GM23248 (cell line): ENCODE results near the gene SLFN12. TPM values are rescaled to one million over a fixed set of nuclear protein-coding genes. Genes with fewer than 3 reads are reported as not detected.
"Not testable (repeated sequence)": the region's sequence is repeated elsewhere in the genome, so short reads cannot be mapped to it uniquely, and the experiment has no call there.

Experiments used
- DNase-seq: peaks from one replicate; pipeline ENCODE4 v3.0.0-alpha.2; 2015
- H2AFZ ChIP-seq: fragments of 200-600 bp; sonication (generic); 2 replicates; pipeline ENCODE4 v1.6.1; 2016; ENCODE audit warnings: antibody characterized with exemption
- H3F3A ChIP-seq: fragments of 200-600 bp; sonication (generic); 2 replicates; pipeline ENCODE4 v1.6.1; 2016; ENCODE audit warnings: mild to moderate bottlenecking, antibody characterized with exemption, mixed run types; ENCODE audit not compliant: insufficient read depth
- H3K27ac ChIP-seq: fragments of 200-600 bp; sonication (generic); 2 replicates; pipeline ENCODE4 v1.5.1; 2016; ENCODE audit warnings: mild to moderate bottlenecking
- H3K27me3 ChIP-seq: fragments of 200-600 bp; sonication (generic); replicated peaks from 2 replicates; pipeline ENCODE4 v1.6.1; 2016; ENCODE audit warnings: mild to moderate bottlenecking; ENCODE audit not compliant: insufficient read depth
- H3K36me3 ChIP-seq: fragments of 200-600 bp; sonication (generic); 2 replicates; pipeline ENCODE4 v1.6.1; 2016; ENCODE audit warnings: low read depth, mild to moderate bottlenecking
- H3K4me1 ChIP-seq: fragments of 200-600 bp; sonication (generic); 2 replicates; pipeline ENCODE4 v1.6.1; 2016; ENCODE audit warnings: mild to moderate bottlenecking; ENCODE audit not compliant: insufficient read depth
- H3K4me2 ChIP-seq: fragments of 200-600 bp; sonication (generic); one replicate; pipeline ENCODE4 v1.6.1; 2016; ENCODE audit warnings: mild to moderate bottlenecking; ENCODE audit not compliant: unreplicated experiment
- H3K4me3 ChIP-seq: fragments of 200-600 bp; sonication (generic); 2 replicates; pipeline ENCODE4 v1.5.1; 2016; ENCODE audit warnings: mild to moderate bottlenecking
- H3K79me2 ChIP-seq: fragments of 200-600 bp; sonication (generic); 2 replicates; pipeline ENCODE4 v1.6.1; 2016; ENCODE audit warnings: mild to moderate bottlenecking; ENCODE audit not compliant: insufficient read depth
- H3K9ac ChIP-seq: fragments of 200-600 bp; sonication (generic); 2 replicates; pipeline ENCODE4 v1.6.1; 2016; ENCODE audit warnings: mild to moderate bottlenecking
- H3K9me2 ChIP-seq: fragments of 200-600 bp; sonication (generic); 2 replicates; pipeline ENCODE4 v1.6.1; 2016; ENCODE audit warnings: mixed run types, mild to moderate bottlenecking, moderate library complexity; ENCODE audit not compliant: insufficient read depth
- H3K9me3 ChIP-seq: fragments of 200-600 bp; sonication (generic); one replicate; pipeline ENCODE4 v1.6.1; 2017; ENCODE audit warnings: low read depth
- H4K20me1 ChIP-seq: fragments of 200-600 bp; sonication (generic); 2 replicates; pipeline ENCODE4 v1.6.0; 2016; ENCODE audit not compliant: insufficient read depth
- EZH2 ChIP-seq: fragments of 200-600 bp; sonication (generic); IDR thresholded peaks from 2 replicates; pipeline ENCODE4 v1.6.1; 2018; ENCODE audit warnings: antibody characterized with exemption, mild to moderate bottlenecking; ENCODE audit not compliant: insufficient read depth, poor library complexity, severe bottlenecking
- EZH2phosphoT487 ChIP-seq: fragments of 200-600 bp; sonication (generic); IDR thresholded peaks from 2 replicates; pipeline ENCODE4 v1.6.1; 2018; ENCODE audit warnings: antibody characterized with exemption, moderate library complexity, mild to moderate bottlenecking, low read depth; ENCODE audit not compliant: insufficient read depth
- WGBS, 2 experiments: methylation state at CpG; one replicate each; pipeline ENCODE4 v1.1.6; 2015 to 2017; ENCODE audit warnings: low lambda C conversion rate in 2 of 2, low coverage in 1 of 2; ENCODE audit errors: missing lambda C conversion rate in 2 of 2; 5-methylcytosine and 5-hydroxymethylcytosine counted together
- in situ Hi-C: fragments of 300-500 bp; cut with MboI; formaldehyde crosslinking; loops from 2 replicates; pipeline ENCODE4 v1.15.0; 2020
- polyA plus RNA-seq: library from polyadenylated mRNA; unstranded; fragments of >200 nt; fragmentation: Nextera tagmentation; extraction: Ambion mirVana; gene quantifications from 2 replicates; pipeline ENCODE4 v1.2.1, GENCODE V29; 2016
- total RNA-seq: library from RNA; depleted of rRNA; stranded (reverse); fragments of >200 nt; shearing (Covaris generic); gene quantifications from 2 replicates; pipeline ENCODE4 v1.2.3, GENCODE V29; 2014

The SLFN12 gene
- total and polyA plus RNA-seq, 2 experiments from 2014 or later: 15.9 to 32.0 TPM

- in situ Hi-C loops: no loop called here
- Histone ChIP-seq H3K4me2 (no peak overlapping the region), H3K27ac (no peak overlapping the region), H3K9me2 (no peaks in the 10 kb centered on the region), H3K36me3 (no peaks in the 10 kb centered on the region), H2AFZ (no peak overlapping the region), H3K4me3 (no peak overlapping the region), H3K27me3 (peaks cover 6% of the 10 kb centered on the region), H4K20me1 (no peaks in the 10 kb centered on the region), H3F3A (no peaks in the 10 kb centered on the region), H3K9ac (no peak overlapping the region), H3K79me2 (no peaks in the 10 kb centered on the region), H3K9me3 (no peaks in the 10 kb centered on the region), H3K4me1 (no peaks in the 10 kb centered on the region)
- DNase-seq: no peak
- no peak for TF ChIP-seq EZH2phosphoT487
- WGBS, 2 experiments: 42 to 51% methylated on average over 4 of the region's 4 CpGs
Measured at GRCh38 chr17:35468475-35468874, 36.2 kb upstream of the SLFN12 start.

- no peak overlapping the region for H3K4me2 ChIP-seq
- no peak for TF ChIP-seq EZH2phosphoT487
- H3F3A ChIP-seq: no peaks in the 10 kb centered on the region
- no peak overlapping the region for H3K4me3 ChIP-seq
- in situ Hi-C loops: no loop called here
- no peaks in the 10 kb centered on the region for H4K20me1 ChIP-seq
- H3K9me2 ChIP-seq: no peaks in the 10 kb centered on the region
- no peak overlapping the region for H3K27ac ChIP-seq
- DNase-seq: no peak
- H3K9ac ChIP-seq: no peak overlapping the region
- H3K9me3 ChIP-seq: no peaks in the 10 kb centered on the region
- 56 to 58% methylated on average over 4 of the region's 4 CpGs for WGBS, 2 experiments
- no peaks in the 10 kb centered on the region for H3K79me2 ChIP-seq
- H3K27me3 ChIP-seq: peaks cover 13% of the 10 kb centered on the region
- no peak overlapping the region for H2AFZ ChIP-seq
- no peaks in the 10 kb centered on the region for H3K36me3 ChIP-seq
- no peaks in the 10 kb centered on the region for H3K4me1 ChIP-seq
Measured at GRCh38 chr17:35467824-35468223, 35.5 kb upstream of the SLFN12 start.

- H3K4me3 ChIP-seq: no peak overlapping the region
- H4K20me1 ChIP-seq: no peaks in the 10 kb centered on the region
- H3K9me2 ChIP-seq: no peaks in the 10 kb centered on the region
- no peak overlapping the region for H3K4me2 ChIP-seq
- H3K4me1 ChIP-seq: no peaks in the 10 kb centered on the region
- no peaks in the 10 kb centered on the region for H3K79me2 ChIP-seq
- TF ChIP-seq EZH2: no peak
- no peak for TF ChIP-seq EZH2phosphoT487
- no peaks in the 10 kb centered on the region for H3F3A ChIP-seq
- DNase-seq: no peak
- in situ Hi-C loops: no loop called here
- H3K27ac ChIP-seq: no peak overlapping the region
- H3K9ac ChIP-seq: no peak overlapping the region
- H3K27me3 ChIP-seq: peaks cover 67% of the 10 kb centered on the region
- H3K36me3 ChIP-seq: no peaks in the 10 kb centered on the region
- no peak overlapping the region for H2AFZ ChIP-seq
- H3K9me3 ChIP-seq: no peaks in the 10 kb centered on the region
- 16 to 24% methylated on average over 39 to 43 of the region's 44 CpGs for WGBS, 2 experiments
Measured at GRCh38 chr17:35460354-35460851, 28.1 kb upstream of the SLFN12 start.

- H3K9me3 ChIP-seq, H3K9ac ChIP-seq, H3K79me2 ChIP-seq, H2AFZ ChIP-seq, H3K36me3 ChIP-seq, H3F3A ChIP-seq, H3K4me1 ChIP-seq, DNase-seq, H3K4me3 ChIP-seq, in situ Hi-C loops, H4K20me1 ChIP-seq, H3K4me2 ChIP-seq, H3K9me2 ChIP-seq, H3K27ac ChIP-seq: not testable (repeated sequence)
- peaks cover 59% of the 10 kb centered on the region for H3K27me3 ChIP-seq
- 50% methylated on average over 5 of the region's 5 CpGs for WGBS, 2 experiments
Measured at GRCh38 chr17:35454035-35454434, 21.7 kb upstream of the SLFN12 start.

GRCh38 chr17:35453171-35453570, 20.9 kb upstream of the SLFN12 start:
- H3K9ac ChIP-seq: no peak overlapping the region
- no peak overlapping the region for H2AFZ ChIP-seq
- H3K4me2 ChIP-seq: no peak overlapping the region
- H3K79me2 ChIP-seq: no peaks in the 10 kb centered on the region
- H3K36me3 ChIP-seq: no peaks in the 10 kb centered on the region
- no peaks in the 10 kb centered on the region for H3K9me2 ChIP-seq
- WGBS, 2 experiments: 25 to 36% methylated on average over 1 of the region's 1 CpG
- no peaks in the 10 kb centered on the region for H3F3A ChIP-seq
- peaks cover 57% of the 10 kb centered on the region for H3K27me3 ChIP-seq
- DNase-seq: no peak
- H3K4me3 ChIP-seq: no peak overlapping the region
- in situ Hi-C loops: no loop called here
- no peak overlapping the region for H3K27ac ChIP-seq
- no peaks in the 10 kb centered on the region for H3K9me3 ChIP-seq
- H4K20me1 ChIP-seq: no peaks in the 10 kb centered on the region
- H3K4me1 ChIP-seq: no peaks in the 10 kb centered on the region
- no peak for TF ChIP-seq EZH2
- TF ChIP-seq EZH2phosphoT487: no peak
